ENCODE data around the gene SMYD3.
A peak's percentile ranks its signal among the peaks of the same experiment; 100 is the strongest.

SMYD3 gene

DNA sequence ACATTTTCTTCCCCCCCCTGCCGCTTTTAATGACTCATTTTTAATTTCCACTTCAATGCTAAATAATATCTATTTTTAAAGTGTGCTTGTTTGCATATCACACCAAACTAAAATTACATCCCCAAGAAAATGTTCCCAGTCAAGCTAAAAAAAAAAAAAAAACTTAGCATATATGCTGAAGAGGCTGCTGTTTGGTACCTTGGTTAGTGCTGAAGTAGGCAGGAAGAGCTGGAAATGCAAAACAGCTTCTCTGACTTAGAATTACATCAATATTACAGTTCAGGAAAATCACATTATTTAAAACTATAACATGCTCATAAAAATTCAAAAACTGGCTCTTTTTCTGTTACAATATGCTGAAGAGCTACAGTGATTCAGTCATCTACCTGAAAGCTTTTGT is 372.3 kb downstream of the SMYD3 start:
- no peak for DNase-seq

DNA sequence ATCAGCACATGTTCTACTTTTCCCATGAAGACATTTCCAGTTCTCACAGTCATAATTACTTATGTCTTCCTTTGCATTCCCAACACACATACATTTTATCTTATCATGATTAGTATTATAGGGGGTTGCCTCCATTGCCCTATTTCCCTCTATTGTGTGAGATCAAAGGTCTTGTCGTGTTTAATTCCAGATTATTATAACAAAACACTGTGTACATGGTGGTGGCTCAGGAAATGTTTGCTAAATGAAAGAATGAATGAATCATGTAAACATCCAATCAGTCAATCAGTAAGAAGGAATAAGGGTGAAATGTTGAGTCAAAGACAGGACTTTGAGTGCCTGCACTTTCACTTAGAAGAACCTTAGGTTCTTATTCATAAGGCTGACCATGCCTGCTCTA is 376.0 kb downstream of the SMYD3 start:
- DNase-seq: no peak

DNA sequence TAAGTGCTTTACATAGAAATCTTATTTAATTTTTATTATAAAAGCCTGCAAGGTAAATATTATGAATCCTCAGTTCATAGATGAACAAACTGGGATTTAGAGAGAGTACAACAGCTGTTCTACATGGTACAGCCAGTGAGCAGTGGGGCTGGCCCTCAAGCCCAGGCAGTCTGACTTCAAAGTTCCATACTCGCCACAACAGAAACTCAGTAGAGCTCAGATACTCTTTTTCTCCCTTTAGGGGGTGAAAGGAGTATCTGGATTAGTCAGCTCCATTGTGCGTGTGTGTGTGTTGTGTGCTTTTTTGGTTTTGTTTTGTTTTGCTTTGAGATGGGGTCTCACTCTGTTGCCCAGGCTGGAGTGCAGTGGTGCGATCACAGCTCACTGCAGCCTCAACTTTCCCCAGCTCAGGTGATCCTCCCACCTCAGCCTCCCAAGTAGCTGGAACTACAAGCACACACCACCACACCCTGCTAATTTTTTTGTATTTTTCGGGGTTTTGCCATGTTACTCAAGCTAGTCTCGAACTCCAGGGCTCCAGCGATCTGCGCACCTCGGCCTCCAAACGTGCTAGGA is 378.5 kb downstream of the SMYD3 start:
- no peak for DNase-seq

DNA sequence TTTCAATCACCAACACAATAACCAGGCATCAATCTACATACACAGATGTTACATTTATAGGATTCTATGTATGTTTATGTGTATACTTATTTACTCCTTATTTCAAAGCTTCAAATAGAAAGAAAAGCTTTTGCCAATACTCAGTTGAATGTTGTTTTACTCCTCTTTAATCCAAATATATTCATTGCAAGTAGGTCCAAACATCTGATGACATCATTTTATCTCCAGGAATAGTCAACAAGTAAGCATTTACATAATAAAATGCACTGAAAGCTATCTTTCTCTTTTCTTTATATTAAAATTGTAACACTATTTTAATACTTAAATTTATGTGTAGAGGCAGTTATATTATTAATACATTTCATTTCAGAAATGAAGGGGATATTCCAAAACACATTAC is 380.5 kb downstream of the SMYD3 start:
- no peak for DNase-seq

DNA sequence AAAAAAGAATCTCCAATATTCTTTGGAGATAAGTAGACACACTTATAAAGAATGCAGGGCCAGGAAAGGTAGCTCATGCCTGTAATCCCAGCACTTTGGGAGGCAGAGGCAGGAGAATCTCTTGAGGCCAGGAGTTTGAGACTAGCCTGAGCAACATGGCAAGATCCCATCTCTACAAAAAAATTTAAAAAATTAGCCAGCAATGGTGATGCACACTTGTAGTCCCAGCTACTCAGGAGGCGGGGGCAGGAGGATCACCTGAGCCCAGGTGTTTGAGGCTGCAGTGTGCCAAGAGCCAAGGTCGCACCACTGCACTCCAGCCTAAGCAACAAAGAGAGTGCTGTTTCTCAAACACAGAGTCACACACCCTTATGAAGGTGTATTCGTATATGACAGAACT is 385.0 kb downstream of the SMYD3 start:
- no peak for DNase-seq

DNA sequence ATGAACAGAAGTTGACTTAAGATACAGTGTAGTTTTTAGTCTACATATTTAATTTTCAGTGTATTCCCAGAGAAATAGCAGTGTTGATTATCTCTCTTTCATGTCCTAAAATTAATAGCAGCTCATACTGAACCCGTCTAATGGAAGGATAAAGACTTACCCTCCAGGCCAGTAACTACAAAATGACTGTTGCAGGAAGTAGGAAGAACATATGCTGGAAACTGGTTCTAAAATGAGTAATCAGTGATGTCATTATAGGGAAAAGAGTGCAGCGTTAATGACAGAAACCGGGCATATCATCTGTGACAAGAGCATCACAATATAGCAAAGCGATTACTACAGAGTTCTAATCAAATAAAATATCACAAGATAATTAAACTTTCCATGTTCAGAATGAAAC is 385.5 kb downstream of the SMYD3 start:
- no peak for DNase-seq

DNA sequence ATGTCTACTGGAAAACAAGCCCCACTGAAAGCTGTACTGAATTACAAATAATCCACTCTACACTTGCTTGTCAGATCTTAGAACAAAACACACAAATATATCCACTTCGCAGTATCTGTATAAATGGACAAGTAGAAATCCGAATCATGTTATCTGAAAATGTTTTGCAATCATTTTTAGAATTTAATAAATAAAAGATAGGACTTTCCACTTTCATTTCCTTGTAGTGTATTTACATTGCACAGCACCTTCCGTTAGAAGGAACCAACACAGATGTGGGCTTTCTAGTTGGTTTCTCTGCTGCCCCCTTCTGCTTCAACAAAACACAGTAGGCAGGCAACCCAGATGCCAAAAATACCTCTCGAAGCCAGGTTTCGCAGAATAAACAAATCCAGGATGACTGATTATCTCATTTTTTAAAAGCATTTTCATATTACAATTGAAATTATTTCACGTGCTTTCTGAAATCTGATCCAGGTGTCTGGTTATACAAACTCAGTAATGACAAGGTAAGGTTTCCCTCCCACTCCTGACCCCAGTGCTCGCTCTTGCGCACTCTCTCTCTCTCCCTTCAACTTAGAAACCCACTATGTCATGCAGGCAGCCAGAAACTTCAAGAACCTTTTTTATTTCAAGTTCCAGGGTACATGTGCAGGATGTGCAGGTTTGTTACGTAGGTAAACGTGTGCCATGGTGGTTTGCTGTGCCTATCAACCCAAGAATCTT is 389.9 kb downstream of the SMYD3 start:
- DNase-seq: peak; percentile 68

DNA sequence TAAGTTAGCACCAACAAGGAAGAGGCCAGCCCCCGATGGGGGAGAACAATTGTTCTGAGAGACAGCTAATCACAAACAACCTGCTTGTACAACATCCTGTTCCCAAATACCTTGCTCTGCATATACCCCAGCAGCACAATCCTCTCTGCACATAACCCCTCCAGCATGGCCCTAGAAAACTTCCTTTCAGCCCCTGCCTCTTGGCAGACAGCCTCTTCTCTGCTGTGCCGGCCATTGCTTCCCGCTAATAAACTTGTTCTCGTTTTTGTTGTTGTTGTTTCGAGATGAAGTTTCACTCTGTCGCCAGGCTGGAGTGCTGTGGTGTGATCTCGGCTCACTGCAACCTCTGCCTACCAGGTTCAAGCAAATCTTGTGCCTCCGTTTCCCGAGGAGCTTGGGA is 392.7 kb downstream of the SMYD3 start:
- no peak for DNase-seq

DNA sequence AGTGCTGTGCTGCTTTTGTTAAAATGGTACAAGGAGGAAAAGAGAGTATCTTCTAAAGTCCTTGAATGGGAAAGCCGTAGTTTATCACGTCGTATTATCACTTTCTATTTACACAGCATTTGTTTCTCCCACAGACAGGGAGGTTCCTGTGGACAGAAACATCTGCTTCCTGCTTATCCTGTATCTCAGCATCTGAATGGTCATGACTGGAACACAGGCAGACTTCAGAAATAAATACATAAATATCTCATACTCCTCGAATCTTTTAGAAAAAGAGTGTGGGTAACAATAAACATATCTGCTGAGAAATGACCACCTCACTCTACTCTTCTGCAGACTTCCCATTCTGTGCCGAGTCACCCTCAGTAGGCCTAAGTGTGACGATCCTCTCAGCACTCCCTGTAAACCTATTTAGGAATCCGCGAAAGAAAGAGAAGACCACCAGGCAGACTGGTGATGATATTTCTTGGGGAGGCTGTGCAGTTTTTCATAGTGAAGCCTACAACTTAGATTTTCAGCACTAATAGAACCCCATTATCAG is 393.5 kb downstream of the SMYD3 start:
- DNase-seq: no peak

DNA sequence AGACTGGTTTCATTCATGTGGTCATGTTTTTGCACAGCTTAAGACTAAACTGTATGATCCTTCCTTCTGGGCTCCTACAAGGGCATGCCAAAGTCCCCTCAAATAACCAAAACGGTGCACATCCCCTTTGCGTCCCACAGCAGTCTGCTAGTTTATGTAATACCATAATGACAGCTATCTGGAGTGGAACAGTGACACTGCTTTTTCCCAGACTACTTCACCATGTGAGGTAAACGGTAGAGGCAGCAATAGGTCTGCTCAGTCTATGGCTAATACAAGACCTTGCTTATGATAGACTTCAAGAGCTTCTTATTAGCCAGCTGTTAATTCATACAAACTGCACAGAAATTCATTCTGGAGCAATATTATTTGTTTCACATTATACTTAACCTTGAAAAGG is 395.5 kb downstream of the SMYD3 start:
- DNase-seq: no peak

DNA sequence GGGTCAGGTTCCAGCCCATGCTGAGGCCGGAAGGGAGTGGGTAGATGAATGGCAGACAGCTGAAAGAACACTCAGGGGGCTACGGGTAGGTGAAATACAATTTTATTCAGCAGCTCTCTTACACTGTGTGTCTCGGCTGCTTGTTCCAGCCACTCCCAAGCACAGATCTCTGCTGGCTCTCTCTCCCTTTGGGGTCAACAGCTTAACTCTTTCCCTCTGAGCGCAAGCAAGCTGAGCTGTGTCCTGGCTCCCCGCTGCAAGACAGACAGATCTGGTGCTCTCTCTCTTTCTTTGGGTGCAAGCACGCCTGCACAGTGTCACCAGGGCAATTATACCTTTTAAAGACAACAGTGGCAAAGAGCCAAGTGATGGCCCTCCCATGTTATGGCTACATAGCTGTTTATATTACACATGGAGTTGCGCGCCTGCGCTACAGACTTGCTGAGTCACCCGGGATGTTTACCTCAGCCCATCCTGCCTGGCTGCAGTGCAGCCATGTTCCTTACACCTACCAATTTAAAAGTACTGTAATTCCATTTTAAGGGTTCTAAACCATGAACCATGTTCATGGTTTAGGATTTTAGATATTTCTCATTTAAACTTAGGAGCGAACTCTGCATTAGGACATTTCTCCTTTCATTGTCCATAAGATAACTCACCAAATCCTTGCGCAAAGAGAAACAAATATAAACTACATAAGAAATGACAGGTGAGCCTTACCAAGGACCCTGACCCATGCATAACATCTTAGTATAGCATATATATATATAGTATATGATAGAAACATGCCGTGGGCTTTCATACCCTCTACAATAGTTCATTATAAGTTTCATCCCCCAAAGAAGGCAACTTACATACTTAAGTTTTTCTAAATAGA is 396.5 kb downstream of the SMYD3 start:
- no peak for DNase-seq

DNA sequence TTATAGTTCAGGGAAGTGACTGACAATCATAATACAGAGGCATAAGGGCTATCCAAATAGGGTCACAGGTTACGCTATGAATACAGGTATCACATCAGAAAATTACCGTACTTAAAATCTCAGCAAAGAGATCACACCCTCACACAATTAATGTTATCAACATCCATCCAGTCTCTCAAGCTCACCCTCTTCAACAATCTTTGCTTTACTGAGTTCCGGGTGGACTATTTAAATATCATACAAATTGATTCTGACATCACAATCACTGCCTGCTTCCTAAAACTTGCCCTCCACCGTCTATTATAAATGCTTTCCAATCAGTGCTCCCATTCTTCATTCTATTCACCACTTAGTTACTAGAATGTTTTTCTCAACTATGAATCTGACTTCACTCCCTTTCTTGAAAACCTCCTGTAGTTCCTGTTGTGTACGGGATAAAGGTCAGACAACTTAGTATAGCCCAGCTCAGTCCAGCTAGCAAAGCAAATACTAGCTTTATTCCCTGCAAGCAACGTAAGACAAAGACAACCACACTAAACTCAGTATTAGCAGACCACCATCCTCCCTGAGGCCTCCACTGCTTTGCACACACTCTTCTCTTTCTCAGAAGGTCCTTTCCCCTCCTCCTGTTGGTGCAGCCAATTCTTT is 398.7 kb downstream of the SMYD3 start:
- no peak for DNase-seq

DNA sequence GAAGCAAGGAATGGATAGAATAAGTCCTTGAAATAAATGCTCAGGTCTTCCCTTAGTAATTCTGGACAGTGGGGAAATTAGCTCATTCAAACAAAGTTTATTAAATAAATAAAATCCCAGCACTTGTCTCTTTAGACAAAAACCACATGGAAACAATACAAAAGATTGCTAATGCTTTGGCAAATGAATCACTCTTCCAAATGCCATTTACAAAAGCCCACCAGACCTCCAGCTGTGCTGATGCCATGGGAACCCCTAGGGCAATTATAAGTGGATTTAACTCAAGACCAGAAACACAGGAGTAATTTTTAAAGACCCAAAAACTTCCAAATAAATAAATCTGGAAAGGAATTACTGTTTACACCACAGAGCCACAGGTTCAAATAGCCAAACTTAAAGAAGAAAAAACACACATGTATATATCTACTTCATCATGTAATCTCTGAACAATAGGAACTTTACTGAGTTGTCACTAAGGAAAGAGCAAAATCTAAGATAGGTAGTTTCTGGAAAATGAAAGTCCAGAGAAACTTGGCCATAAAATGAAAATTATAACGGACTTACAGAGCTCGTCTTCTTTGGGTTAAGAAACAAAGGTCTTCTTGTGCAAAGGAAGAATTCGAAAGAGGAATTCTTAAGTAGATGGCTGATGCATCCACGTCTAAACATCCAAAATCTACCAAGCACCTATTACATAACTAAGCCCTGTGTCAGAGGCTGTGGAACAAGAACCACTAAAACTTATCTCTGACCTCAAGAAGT is 399.4 kb downstream of the SMYD3 start:
- DNase-seq: no peak

DNA sequence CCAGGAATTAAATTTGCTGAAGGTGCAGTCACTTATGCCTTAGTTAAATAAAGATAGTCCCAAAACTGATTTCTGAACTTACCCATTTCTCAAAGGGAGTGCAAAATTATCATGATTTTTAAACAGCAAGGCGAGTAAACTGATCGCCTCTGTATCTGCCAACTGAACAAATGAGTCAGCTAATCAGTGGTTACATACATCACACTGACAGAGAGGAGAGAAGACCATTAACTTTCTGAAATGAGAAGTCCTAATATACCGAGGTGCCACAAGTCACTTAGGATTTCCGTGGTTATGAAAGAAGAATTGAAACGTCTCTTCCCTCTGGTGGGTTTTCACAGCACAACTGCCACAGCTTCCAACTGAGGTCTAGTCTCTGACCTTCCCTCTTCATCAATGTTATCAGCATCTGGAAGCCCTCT is 400.7 kb downstream of the SMYD3 start:
- no peak for DNase-seq

DNA sequence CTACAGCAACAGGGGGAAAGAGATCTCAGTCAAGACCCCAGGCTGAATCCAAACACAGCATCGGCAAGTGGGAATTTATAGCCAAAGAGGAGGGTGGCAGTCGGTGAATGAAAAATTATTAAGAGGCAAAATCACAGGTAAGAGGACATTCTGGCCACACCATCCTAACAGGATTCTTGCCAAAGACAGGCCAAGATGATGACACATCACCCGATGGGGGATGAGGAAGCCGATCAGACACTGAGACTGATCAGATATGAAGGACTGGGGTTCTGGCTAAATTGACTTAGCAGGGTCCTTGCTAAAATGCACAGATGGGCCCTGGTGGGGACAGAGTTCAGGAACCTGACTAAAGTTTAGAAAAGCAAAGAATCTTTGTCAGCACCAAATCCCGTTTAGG is 402.2 kb downstream of the SMYD3 start:
- DNase-seq: no peak

DNA sequence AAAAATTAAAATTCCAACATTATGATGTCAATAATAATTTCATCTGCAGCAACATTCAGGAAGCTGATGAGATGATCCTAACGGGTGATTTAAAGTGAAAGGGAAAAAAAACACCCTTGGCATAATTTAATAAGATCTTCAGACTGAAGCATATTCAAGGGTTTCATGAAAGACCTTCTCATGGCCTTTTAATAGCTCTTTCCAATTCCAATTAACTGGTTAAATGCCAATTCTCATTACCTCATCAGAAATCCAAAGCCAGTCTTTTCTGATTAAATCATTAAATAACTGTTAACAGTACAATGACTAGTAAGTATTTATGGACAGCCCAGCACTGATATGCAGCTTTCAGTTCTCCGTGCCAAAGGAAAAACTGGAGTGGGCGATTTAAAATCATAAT is 407.5 kb downstream of the SMYD3 start:
- no peak for DNase-seq

DNA sequence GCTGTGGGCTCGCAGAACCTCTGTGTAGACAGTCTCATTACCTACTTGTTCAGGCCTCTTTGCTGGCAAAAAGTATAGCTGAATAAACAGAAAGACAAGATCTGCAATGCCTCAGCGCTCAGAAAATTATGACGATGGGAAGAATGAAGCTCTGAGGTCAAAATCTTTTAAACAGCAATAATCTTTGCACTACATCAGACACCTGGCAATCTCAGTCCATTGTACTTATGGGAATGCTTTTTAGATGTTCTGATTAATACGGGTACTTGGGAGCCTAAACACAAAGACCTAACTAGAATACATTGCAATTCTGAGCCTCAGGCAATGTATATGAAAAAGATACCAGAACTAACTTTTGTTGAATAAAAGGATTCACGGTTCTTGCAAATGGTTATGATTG is 410.7 kb downstream of the SMYD3 start:
- DNase-seq: no peak

DNA sequence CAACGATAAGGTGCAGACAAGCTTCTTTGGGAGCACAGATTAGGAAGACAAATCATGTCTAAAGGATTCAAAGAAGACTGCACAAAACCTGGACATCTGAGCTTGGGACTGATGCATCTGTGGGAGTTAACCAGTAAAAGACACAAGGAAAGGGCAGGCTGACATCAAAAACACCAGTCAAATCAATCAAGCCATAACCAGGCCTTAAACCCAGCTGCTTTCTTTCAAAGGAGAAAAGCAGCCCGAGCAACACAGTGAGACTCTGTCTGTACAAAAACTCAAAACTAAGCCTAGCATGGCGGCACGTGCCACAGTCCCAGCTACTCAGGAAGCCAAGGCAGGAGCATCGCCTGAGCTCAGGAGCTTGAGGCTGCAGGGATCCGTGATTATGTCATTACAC is 411.6 kb downstream of the SMYD3 start:
- no peak for DNase-seq

DNA sequence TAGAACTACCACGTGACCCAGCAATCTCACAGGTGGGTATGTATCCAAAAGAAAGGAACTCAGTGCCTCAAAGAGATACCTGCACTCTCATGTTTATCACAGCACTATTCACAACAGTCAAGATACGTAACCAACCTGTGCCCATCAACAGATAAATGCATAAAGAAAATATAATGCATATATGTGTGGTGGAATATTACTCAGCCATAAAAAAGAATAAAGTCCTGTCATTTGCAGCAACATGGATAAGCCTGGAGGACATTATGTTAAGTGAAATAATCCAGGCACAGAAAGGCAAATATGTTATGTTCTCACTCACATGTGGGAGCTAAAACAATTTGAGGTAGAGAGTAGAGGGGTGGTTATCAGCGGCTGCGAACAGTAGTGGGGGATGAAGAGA is 413.8 kb downstream of the SMYD3 start:
- no peak for DNase-seq

DNA sequence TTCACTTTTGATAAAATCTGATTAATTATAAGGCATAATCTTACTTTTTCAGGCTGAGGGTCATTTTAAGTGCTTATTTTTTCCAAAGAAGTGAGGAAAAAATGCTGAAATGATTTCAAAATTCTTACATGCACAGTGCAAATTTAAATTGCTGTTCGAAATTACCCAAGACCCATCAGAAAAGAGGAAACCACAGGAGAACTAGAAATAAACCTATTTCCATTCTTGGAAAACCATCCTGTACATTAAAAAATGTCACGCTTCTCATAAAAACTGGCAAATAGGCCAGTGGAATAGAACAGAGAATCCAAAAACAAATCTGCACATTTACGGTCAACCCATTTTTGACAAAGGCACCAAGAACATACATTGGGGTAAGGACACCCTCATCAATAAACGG is 414.9 kb downstream of the SMYD3 start:
- DNase-seq: no peak

DNA sequence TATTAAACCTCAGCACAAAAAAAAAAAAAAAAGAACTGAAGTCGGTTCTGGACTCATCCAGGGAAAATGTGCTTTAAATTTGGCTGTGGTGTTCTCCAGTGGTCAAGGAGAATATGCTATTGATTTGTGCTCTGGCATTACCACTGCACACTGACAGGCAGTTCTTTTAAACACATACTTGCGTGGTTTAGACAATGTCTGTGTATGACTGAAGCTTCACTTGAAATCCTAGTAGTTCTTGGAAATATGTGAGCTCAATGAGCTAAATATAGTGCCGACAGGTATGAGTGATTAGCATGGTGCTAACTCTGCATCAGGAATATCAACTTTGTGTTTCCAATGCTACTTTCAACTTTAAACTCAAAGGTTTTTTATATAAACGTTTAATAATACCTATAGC is 415.6 kb downstream of the SMYD3 start:
- DNase-seq: no peak

DNA sequence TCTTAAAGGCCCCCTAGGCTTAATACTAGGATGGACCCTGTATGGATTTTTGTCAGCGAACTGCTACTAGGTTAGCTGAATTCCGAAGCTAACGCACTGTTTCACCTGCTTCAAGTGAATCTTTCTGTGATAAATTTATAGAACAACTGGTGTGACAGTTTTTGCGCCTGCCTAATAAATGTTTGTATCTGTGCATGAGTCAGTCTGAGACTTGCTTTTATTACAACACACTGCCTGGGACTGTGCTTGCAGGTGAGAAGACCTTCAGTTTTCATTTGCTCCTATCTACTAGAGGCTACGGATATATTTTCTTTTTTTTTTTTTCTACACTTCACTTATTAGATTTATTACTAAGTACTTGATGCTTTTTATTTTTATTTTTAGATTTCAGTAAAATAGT is 420.9 kb downstream of the SMYD3 start:
- DNase-seq: no peak

DNA sequence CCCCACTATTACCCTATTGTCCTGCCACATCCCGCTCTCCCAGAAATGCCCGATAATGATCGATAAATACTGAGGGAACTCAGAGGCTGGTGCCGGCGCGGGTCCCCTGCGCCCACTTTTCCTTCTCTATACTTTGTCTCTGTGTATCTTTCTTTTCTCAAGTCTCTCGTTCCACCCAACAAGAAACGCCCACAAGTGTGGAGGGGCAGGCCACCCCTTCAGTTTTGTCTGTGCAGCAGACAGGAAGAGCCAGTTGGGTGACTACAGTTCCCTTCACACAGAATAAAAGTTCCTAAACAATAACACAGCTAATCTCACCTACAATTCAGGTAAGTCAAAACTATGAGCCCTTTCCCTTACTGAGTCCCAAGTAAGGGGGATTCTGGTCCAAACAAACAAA is 423.7 kb downstream of the SMYD3 start:
- DNase-seq: no peak

All from NCI-H1694 treated with DMSO at 0.1 percent for 48 hours (cell line).